ENCODE data around the gene PPM1H. TPM values are rescaled to one million over a fixed set of nuclear protein-coding genes. Genes with fewer than 3 reads are reported as not detected.

Gene PPM1H
- total and polyA plus RNA-seq, 2 of the 8 experiments (the other 6 are each of a cell fraction or from before 2014, with no cell fraction given) = 16.4 to 36.1 TPM

DNA sequence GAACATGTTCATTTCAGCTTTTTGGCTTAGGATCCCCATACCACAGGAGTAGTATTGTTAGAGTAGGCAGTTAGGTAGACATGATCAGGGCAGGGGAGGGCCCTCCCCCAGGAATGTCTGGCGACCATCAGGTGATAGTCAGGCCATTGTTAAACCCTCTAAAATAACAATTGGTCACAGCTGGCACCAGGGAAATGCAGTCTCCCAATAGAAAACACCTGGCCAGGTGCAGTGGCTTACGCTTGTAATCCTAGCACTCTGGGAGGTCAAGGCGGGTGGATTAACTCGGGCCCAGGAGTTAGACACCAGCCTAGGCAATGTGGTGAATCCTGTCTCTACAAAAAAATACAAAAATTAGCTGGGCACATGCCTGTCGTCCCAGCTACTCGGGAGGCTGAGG is 281.2 kb downstream of the PPM1H start (continued):
- TF ChIP-seq, protein P1, sequence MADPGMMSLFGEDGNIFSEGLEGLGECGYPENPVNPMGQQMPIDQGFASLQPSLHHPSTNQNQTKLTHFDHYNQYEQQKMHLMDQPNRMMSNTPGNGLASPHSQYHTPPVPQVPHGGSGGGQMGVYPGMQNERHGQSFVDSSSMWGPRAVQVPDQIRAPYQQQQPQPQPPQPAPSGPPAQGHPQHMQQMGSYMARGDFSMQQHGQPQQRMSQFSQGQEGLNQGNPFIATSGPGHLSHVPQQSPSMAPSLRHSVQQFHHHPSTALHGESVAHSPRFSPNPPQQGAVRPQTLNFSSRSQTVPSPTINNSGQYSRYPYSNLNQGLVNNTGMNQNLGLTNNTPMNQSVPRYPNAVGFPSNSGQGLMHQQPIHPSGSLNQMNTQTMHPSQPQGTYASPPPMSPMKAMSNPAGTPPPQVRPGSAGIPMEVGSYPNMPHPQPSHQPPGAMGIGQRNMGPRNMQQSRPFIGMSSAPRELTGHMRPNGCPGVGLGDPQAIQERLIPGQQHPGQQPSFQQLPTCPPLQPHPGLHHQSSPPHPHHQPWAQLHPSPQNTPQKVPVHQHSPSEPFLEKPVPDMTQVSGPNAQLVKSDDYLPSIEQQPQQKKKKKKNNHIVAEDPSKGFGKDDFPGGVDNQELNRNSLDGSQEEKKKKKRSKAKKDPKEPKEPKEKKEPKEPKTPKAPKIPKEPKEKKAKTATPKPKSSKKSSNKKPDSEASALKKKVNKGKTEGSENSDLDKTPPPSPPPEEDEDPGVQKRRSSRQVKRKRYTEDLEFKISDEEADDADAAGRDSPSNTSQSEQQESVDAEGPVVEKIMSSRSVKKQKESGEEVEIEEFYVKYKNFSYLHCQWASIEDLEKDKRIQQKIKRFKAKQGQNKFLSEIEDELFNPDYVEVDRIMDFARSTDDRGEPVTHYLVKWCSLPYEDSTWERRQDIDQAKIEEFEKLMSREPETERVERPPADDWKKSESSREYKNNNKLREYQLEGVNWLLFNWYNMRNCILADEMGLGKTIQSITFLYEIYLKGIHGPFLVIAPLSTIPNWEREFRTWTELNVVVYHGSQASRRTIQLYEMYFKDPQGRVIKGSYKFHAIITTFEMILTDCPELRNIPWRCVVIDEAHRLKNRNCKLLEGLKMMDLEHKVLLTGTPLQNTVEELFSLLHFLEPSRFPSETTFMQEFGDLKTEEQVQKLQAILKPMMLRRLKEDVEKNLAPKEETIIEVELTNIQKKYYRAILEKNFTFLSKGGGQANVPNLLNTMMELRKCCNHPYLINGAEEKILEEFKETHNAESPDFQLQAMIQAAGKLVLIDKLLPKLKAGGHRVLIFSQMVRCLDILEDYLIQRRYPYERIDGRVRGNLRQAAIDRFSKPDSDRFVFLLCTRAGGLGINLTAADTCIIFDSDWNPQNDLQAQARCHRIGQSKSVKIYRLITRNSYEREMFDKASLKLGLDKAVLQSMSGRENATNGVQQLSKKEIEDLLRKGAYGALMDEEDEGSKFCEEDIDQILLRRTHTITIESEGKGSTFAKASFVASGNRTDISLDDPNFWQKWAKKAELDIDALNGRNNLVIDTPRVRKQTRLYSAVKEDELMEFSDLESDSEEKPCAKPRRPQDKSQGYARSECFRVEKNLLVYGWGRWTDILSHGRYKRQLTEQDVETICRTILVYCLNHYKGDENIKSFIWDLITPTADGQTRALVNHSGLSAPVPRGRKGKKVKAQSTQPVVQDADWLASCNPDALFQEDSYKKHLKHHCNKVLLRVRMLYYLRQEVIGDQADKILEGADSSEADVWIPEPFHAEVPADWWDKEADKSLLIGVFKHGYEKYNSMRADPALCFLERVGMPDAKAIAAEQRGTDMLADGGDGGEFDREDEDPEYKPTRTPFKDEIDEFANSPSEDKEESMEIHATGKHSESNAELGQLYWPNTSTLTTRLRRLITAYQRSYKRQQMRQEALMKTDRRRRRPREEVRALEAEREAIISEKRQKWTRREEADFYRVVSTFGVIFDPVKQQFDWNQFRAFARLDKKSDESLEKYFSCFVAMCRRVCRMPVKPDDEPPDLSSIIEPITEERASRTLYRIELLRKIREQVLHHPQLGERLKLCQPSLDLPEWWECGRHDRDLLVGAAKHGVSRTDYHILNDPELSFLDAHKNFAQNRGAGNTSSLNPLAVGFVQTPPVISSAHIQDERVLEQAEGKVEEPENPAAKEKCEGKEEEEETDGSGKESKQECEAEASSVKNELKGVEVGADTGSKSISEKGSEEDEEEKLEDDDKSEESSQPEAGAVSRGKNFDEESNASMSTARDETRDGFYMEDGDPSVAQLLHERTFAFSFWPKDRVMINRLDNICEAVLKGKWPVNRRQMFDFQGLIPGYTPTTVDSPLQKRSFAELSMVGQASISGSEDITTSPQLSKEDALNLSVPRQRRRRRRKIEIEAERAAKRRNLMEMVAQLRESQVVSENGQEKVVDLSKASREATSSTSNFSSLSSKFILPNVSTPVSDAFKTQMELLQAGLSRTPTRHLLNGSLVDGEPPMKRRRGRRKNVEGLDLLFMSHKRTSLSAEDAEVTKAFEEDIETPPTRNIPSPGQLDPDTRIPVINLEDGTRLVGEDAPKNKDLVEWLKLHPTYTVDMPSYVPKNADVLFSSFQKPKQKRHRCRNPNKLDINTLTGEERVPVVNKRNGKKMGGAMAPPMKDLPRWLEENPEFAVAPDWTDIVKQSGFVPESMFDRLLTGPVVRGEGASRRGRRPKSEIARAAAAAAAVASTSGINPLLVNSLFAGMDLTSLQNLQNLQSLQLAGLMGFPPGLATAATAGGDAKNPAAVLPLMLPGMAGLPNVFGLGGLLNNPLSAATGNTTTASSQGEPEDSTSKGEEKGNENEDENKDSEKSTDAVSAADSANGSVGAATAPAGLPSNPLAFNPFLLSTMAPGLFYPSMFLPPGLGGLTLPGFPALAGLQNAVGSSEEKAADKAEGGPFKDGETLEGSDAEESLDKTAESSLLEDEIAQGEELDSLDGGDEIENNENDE (IDR thresholded peaks at IDR 0.05; ENCODE audit: insufficient replicate concordance, low read length) = peak; percentile 62
- 0 out of 2 replicates have a peak, but pooled peaks have one; percentile 8 for TF ChIP-seq TAF1 (IDR thresholded peaks at IDR 0.05; ENCODE audit: low read depth, low read length)
- no peak for TF ChIP-seq TBP (IDR thresholded peaks at IDR 0.05; ENCODE audit: low read depth, low read length)
- TF ChIP-seq CTBP2 (IDR thresholded peaks at IDR 0.05; ENCODE audit: borderline replicate concordance, insufficient read depth, insufficient read length, low read length) = peak; percentile 35
- TF ChIP-seq RFX5 (IDR thresholded peaks at IDR 0.05; ENCODE audit: borderline replicate concordance, low read depth, low read length) = no peak
- TF ChIP-seq, protein P2, sequence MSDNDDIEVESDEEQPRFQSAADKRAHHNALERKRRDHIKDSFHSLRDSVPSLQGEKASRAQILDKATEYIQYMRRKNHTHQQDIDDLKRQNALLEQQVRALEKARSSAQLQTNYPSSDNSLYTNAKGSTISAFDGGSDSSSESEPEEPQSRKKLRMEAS (IDR thresholded peaks at IDR 0.05) = no peak; the same call in 1 of the 2 replicates
- no peak for TF ChIP-seq KDM5A (IDR thresholded peaks at IDR 0.05; ENCODE audit: low read length)
- TF ChIP-seq SRF (IDR thresholded peaks at IDR 0.05; ENCODE audit: low read depth, low read length) = 0 out of 2 replicates have a peak, but pooled peaks have one; percentile 5
- TF ChIP-seq, protein P3, sequence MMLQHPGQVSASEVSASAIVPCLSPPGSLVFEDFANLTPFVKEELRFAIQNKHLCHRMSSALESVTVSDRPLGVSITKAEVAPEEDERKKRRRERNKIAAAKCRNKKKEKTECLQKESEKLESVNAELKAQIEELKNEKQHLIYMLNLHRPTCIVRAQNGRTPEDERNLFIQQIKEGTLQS (IDR thresholded peaks at IDR 0.05; ENCODE audit: insufficient read depth, low read depth, low read length) = no peak
- TF ChIP-seq YY1 (IDR thresholded peaks at IDR 0.05; ENCODE audit: low read depth, low read length) = peak; percentile 68; the same call in 1 of the 2 replicates
- TF ChIP-seq BACH1 (IDR thresholded peaks at IDR 0.05; ENCODE audit: low read length) = no peak
